T-cell (primary cell): ENCODE measurements around the gene IPO7. TPM values are rescaled to one million over a fixed set of nuclear protein-coding genes. Genes with fewer than 3 reads are reported as not detected.
"Not testable (repeated sequence)": the region's sequence is repeated elsewhere in the genome, so short reads cannot be mapped to it uniquely, and the experiment has no call there.

Experiments
- ATAC-seq, 4 experiments: fragments of 200-7000 bp in 3 of 4; fragments of 150-1000 bp in 1 of 4; cut with Tn5 transposase; replicated peaks in 1 of 4; 1 replicate in 3 of 4; 2 replicates in 1 of 4; pipeline ENCODE4 v1.10.0; 2021; ENCODE audit warnings: moderate library complexity in 3 of 4, mild to moderate bottlenecking in 2 of 4, moderate number of reproducible peaks in 1 of 4
- CTCF ChIA-PET, 2 donors: fragments of 300-600 bp; sonication (Branson Sonifier 250); formaldehyde crosslinking; loops; one replicate each; lab custom pipeline; 2022; ENCODE audit warnings: antibody characterized with exemption in 2 of 2; lab: Charles Lee
- POLR2A ChIA-PET, 2 donors: fragments of 300-600 bp; sonication (Branson Sonifier 250); formaldehyde crosslinking; loops; one replicate each; lab custom pipeline; 2022; ENCODE audit warnings: antibody characterized with exemption in 2 of 2; lab: Charles Lee
- DNase-seq, 35 experiments: peaks; one replicate each; pipeline versions ENCODE4 v3.0.0 to v3.0.0-alpha.2; 2013 to 2023
- H3K27ac ChIP-seq: one replicate; pipeline ENCODE4 v1.5.1; 2013; ENCODE audit warnings: low read length
- H3K27me3 ChIP-seq, 2 experiments: replicated peaks in 1 of 2; 1 replicate in 1 of 2; 2 replicates in 1 of 2; pipeline versions ENCODE4 v1.6.1 to v1.7.0; 2013; ENCODE audit warnings: low read length in 1 of 2, mixed read lengths in 1 of 2; ENCODE audit not compliant: control insufficient read depth in 2 of 2, insufficient read depth in 2 of 2; ENCODE audit errors: extremely low read depth in 1 of 2
- H3K36me3 ChIP-seq, 2 donors: 1 replicate in 1 of 2; 2 replicates in 1 of 2; pipeline versions ENCODE4 v1.6.1 to v1.7.0; 2013; ENCODE audit warnings: low read length in 1 of 2; ENCODE audit not compliant: control insufficient read depth in 2 of 2, insufficient read depth in 1 of 2; ENCODE audit errors: extremely low read depth in 1 of 2
- H3K4me1 ChIP-seq, 2 experiments: 1 replicate in 1 of 2; 2 replicates in 1 of 2; pipeline versions ENCODE4 v1.6.1 to v1.7.0; 2013; ENCODE audit warnings: low read length in 2 of 2, mixed read lengths in 1 of 2; ENCODE audit not compliant: insufficient read depth in 2 of 2, control insufficient read depth in 1 of 2; ENCODE audit errors: extremely low read depth in 1 of 2
- H3K4me3 ChIP-seq, 2 donors: 1 replicate in 1 of 2; 2 replicates in 1 of 2; pipeline versions ENCODE4 v1.5.1 to v1.7.0; 2013; ENCODE audit warnings: mild to moderate bottlenecking in 2 of 2, low read length in 1 of 2, moderate library complexity in 1 of 2; ENCODE audit not compliant: control insufficient read depth in 1 of 2; ENCODE audit errors: extremely low read depth in 1 of 2
- H3K9me3 ChIP-seq: 2 replicates; pipeline ENCODE4 v1.7.0; 2013
- H3K27ac Mint-ChIP-seq, 2 donors: one replicate each; pipeline ENCODE4 v1.8.0; 2020 to 2021; ENCODE audit warnings: mild to moderate bottlenecking in 2 of 2, mixed read lengths in 2 of 2
- H3K27me3 Mint-ChIP-seq, 2 donors: one replicate each; pipeline ENCODE4 v1.8.0; 2021 to 2022; ENCODE audit warnings: mixed read lengths in 2 of 2
- H3K36me3 Mint-ChIP-seq: one replicate; pipeline ENCODE4 v1.8.0; 2021; ENCODE audit warnings: mixed read lengths
- H3K4me1 Mint-ChIP-seq, 3 donors: one replicate each; pipeline ENCODE4 v1.8.0; 2020 to 2022; ENCODE audit warnings: mixed read lengths in 3 of 3, mild to moderate bottlenecking in 1 of 3
- H3K4me3 Mint-ChIP-seq, 3 donors: one replicate each; pipeline ENCODE4 v1.8.0; 2020 to 2022; ENCODE audit warnings: mild to moderate bottlenecking in 3 of 3, mixed read lengths in 3 of 3, moderate library complexity in 3 of 3
- H3K9me3 Mint-ChIP-seq, 3 donors: one replicate each; pipeline ENCODE4 v1.8.0; 2020 to 2022; ENCODE audit warnings: mixed read lengths in 3 of 3
- WGBS: methylation state at CpG from one replicate; pipeline ENCODE4 v1.1.5; 2013; ENCODE audit warnings: missing lambda C conversion rate; ENCODE audit not compliant: insufficient coverage; 5-methylcytosine and 5-hydroxymethylcytosine counted together
- total RNA-seq, 35 experiments: library from RNA in 6 of 35; stranded (reverse) in 6 of 35; fragments of 120-200 nt in 1 of 35; gene quantifications; one replicate each; pipeline versions ENCODE4 v1.2.1 to v1.2.4 and lab custom pipeline; 2013 to 2026

The IPO7 gene
- total RNA-seq, 5 donors from 2014 or later (not counting 1 experiment from before 2014, with no cell fraction given), result 53.3 to 72.8 (median 61.2) TPM

DNA sequence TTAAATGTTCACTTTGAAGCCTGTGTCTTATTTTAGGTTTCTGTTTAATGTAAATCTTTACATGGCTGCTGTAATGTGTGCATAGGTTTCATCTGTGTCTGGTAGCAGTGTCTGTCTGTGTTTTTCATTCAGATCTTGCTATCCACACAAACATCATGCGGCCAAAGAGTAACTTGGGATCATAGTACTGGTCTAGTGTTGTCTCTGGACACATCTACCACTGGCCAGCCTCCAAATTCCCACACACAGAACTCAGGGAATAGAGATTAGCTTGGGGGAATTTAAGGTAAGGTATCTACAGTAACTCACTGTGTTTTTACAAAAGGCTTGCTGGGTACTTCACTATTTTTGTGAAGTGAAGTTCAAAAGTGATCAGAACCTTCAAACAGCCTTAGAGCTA is 44.3 kb downstream of the IPO7 start:
- H3K36me3 Mint-ChIP-seq, result peaks cover 51% of the 10 kb centered on the region
- H3K9me3 Mint-ChIP-seq, result no peaks in the 10 kb centered on the region
- Histone ChIP-seq H3K4me3 (no peak overlapping the region), H3K9me3 (no peaks in the 10 kb centered on the region), H3K36me3 (peaks cover 6 to 74% of the 10 kb centered on the region in 2 donors), H3K27me3 (no peaks in the 10 kb centered on the region), H3K4me1 (no peaks in the 10 kb centered on the region), H3K27ac (no peak overlapping the region)
- ATAC-seq, result no peak
- no peak for DNase-seq
- H3K27ac Mint-ChIP-seq, result no peak overlapping the region
- no peaks in the 10 kb centered on the region for H3K27me3 Mint-ChIP-seq
- ChIA-PET CTCF (no interaction called here), POLR2A (no interaction called here)
- H3K4me1 Mint-ChIP-seq, result no peaks in the 10 kb centered on the region
- no peak overlapping the region for H3K4me3 Mint-ChIP-seq
- WGBS, result no CpG with 5 or more reads among the region's 1 CpG

DNA sequence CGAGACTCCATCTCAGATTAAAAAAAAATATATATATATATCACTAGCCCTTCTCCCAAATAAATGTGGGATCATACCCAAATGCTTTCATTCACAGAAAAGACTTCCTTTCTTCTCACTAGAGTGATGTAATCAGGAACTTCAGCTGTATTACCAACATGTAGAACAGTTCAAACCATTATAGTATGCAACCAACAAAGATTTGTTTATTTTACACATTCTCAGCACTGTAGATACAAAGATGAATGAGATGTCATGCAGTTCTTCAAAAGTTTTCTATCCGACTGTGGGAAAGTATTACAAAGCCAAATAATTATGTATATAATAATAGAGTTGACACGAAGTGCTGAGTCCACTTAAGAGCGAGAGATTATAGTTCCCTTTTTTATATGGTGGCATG is 54.2 kb downstream of the IPO7 start:
- Mint-ChIP-seq H3K27me3 (no peaks in the 10 kb centered on the region), H3K36me3 (peaks cover 45% of the 10 kb centered on the region), H3K27ac (no peak overlapping the region), H3K4me3 (no peak overlapping the region), H3K9me3 (no peaks in the 10 kb centered on the region), H3K4me1 (no peaks in the 10 kb centered on the region)
- Histone ChIP-seq H3K9me3 (no peaks in the 10 kb centered on the region), H3K36me3 (peaks cover 17 to 82% of the 10 kb centered on the region in 2 donors), H3K27ac (no peak overlapping the region), H3K27me3 (no peaks in the 10 kb centered on the region), H3K4me1 (no peaks in the 10 kb centered on the region), H3K4me3 (no peak overlapping the region)
- ChIA-PET CTCF (no interaction called here), POLR2A (no interaction called here)
- no peak for DNase-seq
- ATAC-seq, result no peak
- WGBS, result 100% methylated on average over 1 of the region's 4 CpGs

DNA sequence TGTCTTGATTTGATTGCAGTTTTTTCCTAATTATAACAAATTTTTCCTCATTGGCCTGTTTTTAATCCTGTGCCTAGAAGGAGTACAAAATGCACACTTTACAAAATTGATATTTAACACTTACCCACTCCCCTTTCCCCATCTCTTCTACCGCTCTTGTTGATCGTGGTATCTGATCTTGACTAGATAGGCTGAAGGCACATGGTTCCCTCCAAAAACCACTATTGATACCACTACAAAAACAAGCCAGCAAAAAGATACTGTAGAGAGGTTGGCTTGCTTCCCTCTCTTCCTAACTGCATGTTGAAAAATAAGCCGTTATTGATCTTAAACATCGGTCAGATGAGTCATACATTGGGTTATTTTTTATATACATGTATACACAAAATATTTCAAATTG is 61.8 kb downstream of the IPO7 start:
- Mint-ChIP-seq H3K36me3 (peaks cover 24% of the 10 kb centered on the region), H3K9me3 (no peaks in the 10 kb centered on the region), H3K27me3 (no peaks in the 10 kb centered on the region), H3K4me1 (peaks cover 6 to 12% (median 8%) of the 10 kb centered on the region in 3 donors), H3K4me3 (no peak overlapping the region), H3K27ac (peak overlapping the region; percentile 44 to 85)
- DNase-seq (no peak), ATAC-seq (peak in 1 of 4 experiments; percentile 41)
- H3K4me1 ChIP-seq, result no peaks in the 10 kb centered on the region
- H3K4me3 ChIP-seq, result no peak overlapping the region
- POLR2A ChIA-PET, result no interaction called here
- CTCF ChIA-PET, result no interaction called here
- H3K27me3 ChIP-seq, result no peaks in the 10 kb centered on the region
- H3K36me3 ChIP-seq, result peaks cover 13 to 25% of the 10 kb centered on the region in 2 donors
- H3K9me3 ChIP-seq, result no peaks in the 10 kb centered on the region
- H3K27ac ChIP-seq, result no peak overlapping the region
- WGBS, result no CpG with 5 or more reads among the region's 4 CpGs

DNA sequence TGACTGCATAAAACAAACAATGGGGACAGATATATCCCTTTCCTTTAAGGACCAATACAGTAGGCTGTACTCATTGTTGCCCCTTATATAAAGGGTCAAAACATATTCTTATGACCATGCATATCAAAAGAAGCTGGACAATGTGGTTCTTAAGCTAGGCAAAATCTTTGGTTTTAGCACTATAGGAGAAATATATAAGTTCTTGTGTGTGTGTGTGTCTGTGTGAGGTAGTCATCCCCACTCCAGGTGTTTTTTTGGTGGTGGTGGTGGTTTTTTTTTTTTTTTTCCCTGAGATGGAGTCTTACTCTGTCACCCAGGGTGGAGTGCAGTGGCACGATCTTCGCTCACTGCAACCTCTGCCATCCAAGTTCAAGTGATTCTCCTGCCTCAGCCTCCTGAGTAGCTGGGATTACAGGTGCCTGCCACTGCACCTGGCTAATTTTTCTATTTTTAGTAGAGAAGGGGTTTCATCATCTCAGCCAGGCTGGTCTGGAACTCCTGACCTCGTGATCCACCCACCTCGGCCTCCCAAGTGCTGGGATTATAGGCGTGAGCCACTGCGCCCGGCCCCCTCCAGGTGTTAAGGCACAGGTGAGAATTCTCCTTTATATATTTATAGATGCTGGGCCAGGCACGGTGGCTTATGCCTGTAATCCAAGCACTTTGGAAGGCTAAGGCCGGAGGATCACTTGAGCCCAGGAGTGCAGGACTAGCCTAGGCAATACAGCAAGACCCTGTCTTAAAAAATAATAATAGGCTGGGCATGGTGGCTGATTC is 64.3 kb downstream of the IPO7 start:
- H3K9me3 ChIP-seq, result no peaks in the 10 kb centered on the region
- whole genome bisulfite sequencing, result 100% methylated on average over 2 of the region's 9 CpGs
- Mint-ChIP-seq H3K4me3 (no peak overlapping the region), H3K27ac (no peak overlapping the region), H3K9me3 (peaks cover 4 to 9% (median 5%) of the 10 kb centered on the region in 3 donors), H3K4me1 (peaks cover 6 to 12% (median 8%) of the 10 kb centered on the region in 3 donors), H3K36me3 (peaks cover 25% of the 10 kb centered on the region), H3K27me3 (no peaks in the 10 kb centered on the region)
- CTCF ChIA-PET, result interaction anchor here (0.6 to 0.9 kb wide), 2 partner anchors 22 to 37 kb away, joined by 3 to 4 read pairs; no protein-coding TSS in a partner anchor
- H3K27me3 ChIP-seq, result no peaks in the 10 kb centered on the region
- no peak overlapping the region for H3K4me3 ChIP-seq
- H3K4me1 ChIP-seq, result no peaks in the 10 kb centered on the region
- DNase-seq (no peak), ATAC-seq (no peak)
- no peak overlapping the region for H3K27ac ChIP-seq
- POLR2A ChIA-PET, result interaction anchor here (0.6 to 0.7 kb wide), 3 partner anchors 7 to 1293 kb away, joined by 3 to 8 read pairs (median 4); no protein-coding TSS in a partner anchor
- peaks cover 2% of the 10 kb centered on the region in 2 donors for H3K36me3 ChIP-seq

DNA sequence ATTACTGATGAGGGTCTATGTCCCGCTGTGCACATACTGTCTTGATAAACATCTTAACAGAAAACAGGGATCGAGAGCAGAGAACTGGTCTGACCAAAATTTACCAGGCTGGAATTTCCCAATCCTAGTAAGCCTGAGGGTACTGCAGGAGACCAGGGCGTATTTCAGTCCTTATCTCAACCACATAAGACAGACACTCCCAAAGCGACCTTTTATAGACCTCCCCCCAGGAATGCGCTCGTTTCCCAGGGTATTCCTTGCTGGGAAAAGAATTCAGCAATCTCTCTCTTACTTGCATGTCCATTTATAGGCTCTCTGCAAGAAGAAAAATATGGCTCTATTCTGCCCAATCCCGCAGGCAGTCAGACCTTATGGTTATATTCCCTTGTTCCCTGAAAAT is 67.6 kb downstream of the IPO7 start:
- H3K9me3 Mint-ChIP-seq, H3K36me3 Mint-ChIP-seq, ATAC-seq, H3K27me3 ChIP-seq, H3K4me3 ChIP-seq, H3K27ac Mint-ChIP-seq, H3K27ac ChIP-seq, H3K36me3 ChIP-seq, H3K27me3 Mint-ChIP-seq, H3K4me1 ChIP-seq, POLR2A ChIA-PET, H3K4me1 Mint-ChIP-seq, H3K9me3 ChIP-seq, H3K4me3 Mint-ChIP-seq, DNase-seq, CTCF ChIA-PET: not testable (repeated sequence)
- WGBS, result 100% methylated on average over 1 of the region's 7 CpGs

DNA sequence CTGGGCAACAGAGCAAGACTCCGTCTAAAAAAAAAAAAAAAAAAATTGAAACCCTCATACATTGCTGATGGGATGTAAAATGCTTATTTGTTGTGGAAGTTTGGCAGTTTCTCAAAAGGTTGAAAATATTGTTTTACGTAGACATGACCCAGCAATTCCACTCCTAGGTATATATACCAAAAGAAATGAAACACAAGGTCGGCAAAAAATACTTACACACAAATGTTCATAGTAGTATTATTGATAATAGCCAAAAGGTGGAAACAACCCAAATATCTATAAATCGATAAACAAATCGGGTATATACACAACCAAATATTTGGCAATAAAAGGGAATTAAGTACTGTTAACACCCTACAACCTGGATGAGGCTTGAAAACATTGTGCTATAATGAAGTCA is 71.3 kb downstream of the IPO7 start:
- Histone ChIP-seq H3K27me3 (no peaks in the 10 kb centered on the region), H3K9me3 (no peaks in the 10 kb centered on the region), H3K27ac (no peak overlapping the region), H3K4me3 (no peak overlapping the region), H3K4me1 (peaks cover 0 to 11% of the 10 kb centered on the region in 2 experiments), H3K36me3 (no peaks in the 10 kb centered on the region)
- H3K36me3 Mint-ChIP-seq, result peaks cover 11% of the 10 kb centered on the region
- no peak overlapping the region for H3K4me3 Mint-ChIP-seq
- DNase-seq (no peak), ATAC-seq (no peak)
- H3K27ac Mint-ChIP-seq, result no peak overlapping the region
- H3K9me3 Mint-ChIP-seq, result peaks cover 4 to 9% (median 5%) of the 10 kb centered on the region in 3 donors
- peaks cover 5 to 13% (median 7%) of the 10 kb centered on the region in 3 donors for H3K4me1 Mint-ChIP-seq
- WGBS, result no CpG with 5 or more reads among the region's 5 CpGs
- CTCF ChIA-PET, result interaction anchor here in 1 of 2 donors (0.6 kb wide), 1 partner anchor 30 kb away, joined by 3 read pairs; no protein-coding TSS in a partner anchor
- no peaks in the 10 kb centered on the region for H3K27me3 Mint-ChIP-seq
- POLR2A ChIA-PET, result no interaction called here
